K562 (cell line): ENCODE data around the gene STPG4. TPM values are rescaled to one million over a fixed set of nuclear protein-coding genes. Genes with fewer than 3 reads are reported as not detected.

Source experiments
- ATAC-seq: fragments of 200-7000 bp; cut with Tn5 transposase; 3 replicates; pipeline ENCODE4 v1.9.1; 2020; ENCODE audit warnings: moderate library complexity
- BruUV-seq: library from RNA; stranded (reverse); fragments of 400-500 nt; replicated peaks from 2 replicates; lab custom pipeline; 2021; lab: Mats Ljungman, UMichigan
- CTCF ChIA-PET: fragments of 300-600 bp; formaldehyde crosslinking; extraction: SDS; loops from one replicate; lab custom pipeline; 2021; ENCODE audit warnings: low intra/inter-chr PET ratio; lab: Yijun Ruan, JAX
- POLR2A ChIA-PET: fragments of 300-600, 350-650 bp; sonication (Branson Sonifier 250); formaldehyde crosslinking; extraction: SDS; loops from one replicate; lab custom pipeline; 2021; ENCODE audit warnings: antibody characterized with exemption, inconsistent platforms; lab: Yijun Ruan, JAX
- DNase-seq, 4 experiments: peaks; one replicate each; pipeline versions ENCODE4 v3.0.0 to v3.0.0-alpha.2; 2011 to 2018; ENCODE audit warnings: low spot score in 3 of 4, mixed read lengths in 3 of 4; ENCODE audit errors: extremely low read depth in 1 of 4
- FAIRE-seq: peaks from 2 replicates; lab custom pipeline; 2011; peaks lifted over from hg19 to GRCh38; lab: Jason Lieb, UNC
- H2AFZ ChIP-seq: 2 replicates; pipeline ENCODE4 v1.6.0; 2011; ENCODE audit warnings: low read depth, low read length, control low read depth, inconsistent platforms
- H3K27ac ChIP-seq: fragments of 200-600 bp; 3 replicates; pipeline ENCODE4 v1.8.0; 2011; ENCODE audit warnings: low read depth, mild to moderate bottlenecking, control low read depth, inconsistent platforms, low read length, moderate library complexity, mixed read lengths; ENCODE audit errors: extremely low read depth
- H3K27me3 ChIP-seq, 2 experiments: fragments of 300-600 bp in 1 of 2; 2 replicates in 1 of 2; 3 replicates in 1 of 2; pipeline versions ENCODE4 v1.6.0 to v1.8.0; 2011; ENCODE audit warnings: inconsistent platforms in 2 of 2, low read length in 2 of 2, mild to moderate bottlenecking in 1 of 2, mixed read lengths in 1 of 2, moderate library complexity in 1 of 2; ENCODE audit not compliant: control insufficient read depth in 2 of 2, insufficient read depth in 2 of 2
- H3K36me3 ChIP-seq: fragments of 300-600 bp; 3 replicates; pipeline ENCODE4 v1.8.0; 2011; ENCODE audit warnings: mild to moderate bottlenecking, low read length, inconsistent platforms; ENCODE audit not compliant: control insufficient read depth, insufficient read depth
- H3K4me1 ChIP-seq, 2 experiments: fragments of 200-600 bp in 1 of 2; replicated peaks in 1 of 2; 2 replicates in 1 of 2; 3 replicates in 1 of 2; pipeline versions ENCODE4 v1.5.1 to v1.8.0; 2011; ENCODE audit warnings: inconsistent platforms in 2 of 2, low read length in 2 of 2, mild to moderate bottlenecking in 1 of 2, mixed read lengths in 1 of 2, moderate library complexity in 1 of 2; ENCODE audit not compliant: control insufficient read depth in 2 of 2, insufficient read depth in 2 of 2
- H3K4me2 ChIP-seq: 2 replicates; pipeline ENCODE4 v1.6.1; 2011; ENCODE audit warnings: low read length, control low read depth, inconsistent platforms, mixed read lengths; ENCODE audit not compliant: insufficient read depth
- H3K4me3 ChIP-seq: fragments of 200-600 bp; sonication (generic), shearing (Covaris generic); 2 replicates; pipeline ENCODE4 v1.5.1; 2016; ENCODE audit warnings: control low read depth, inconsistent platforms
- H3K79me2 ChIP-seq: fragments of 200-600 bp; 3 replicates; pipeline ENCODE4 v1.8.0; 2011; ENCODE audit warnings: low read length, inconsistent platforms; ENCODE audit not compliant: control insufficient read depth, insufficient read depth
- H3K9ac ChIP-seq, 2 experiments: 2 replicates each; pipeline versions ENCODE4 v1.6.0 to v1.6.1; 2011; ENCODE audit warnings: low read depth in 2 of 2, low read length in 2 of 2, control low read depth in 1 of 2, inconsistent platforms in 1 of 2, mild to moderate bottlenecking in 1 of 2, mixed read lengths in 1 of 2; ENCODE audit not compliant: insufficient read depth in 1 of 2
- H3K9me1 ChIP-seq: one replicate; pipeline ENCODE4 v1.6.0; 2011; ENCODE audit warnings: inconsistent platforms, mild to moderate bottlenecking, low read length, moderate library complexity; ENCODE audit not compliant: control insufficient read depth, insufficient read depth
- H3K9me3 ChIP-seq: replicated peaks from 2 replicates; pipeline ENCODE4 v1.5.1; 2011; ENCODE audit warnings: low read depth, low read length, inconsistent platforms; ENCODE audit not compliant: control insufficient read depth, insufficient read depth
- H4K20me1 ChIP-seq: replicated peaks from 2 replicates; pipeline ENCODE4 v1.6.1; 2011; ENCODE audit warnings: low read length, inconsistent platforms, mixed read lengths; ENCODE audit not compliant: control insufficient read depth, insufficient read depth
- MECOM ChIP-seq: fragments of 250-450 bp; sonication (Bioruptor Pico); IDR thresholded peaks from 2 replicates; pipeline ENCODE4 v1.8.0; 2022; ENCODE audit warnings: inconsistent platforms
- NFIC ChIP-seq: fragments of 450-650 bp; IDR thresholded peaks from 2 replicates; pipeline ENCODE4 v1.6.1; 2017; ENCODE audit warnings: mild to moderate bottlenecking, inconsistent platforms
- SRSF3 ChIP-seq: fragments of 200-400 bp; formaldehyde crosslinking; IDR thresholded peaks from 2 replicates; pipeline ENCODE4 v1.6.1; 2016; ENCODE audit warnings: mild to moderate bottlenecking, low read length, moderate library complexity; ENCODE audit not compliant: insufficient read depth
- WGBS: fragments of 100-300 bp; shearing (Covaris generic); methylation state at CpG from one replicate; pipeline ENCODE4 v1.1.6; 2016; ENCODE audit warnings: low coverage, mixed read lengths; ENCODE audit not compliant: insufficient coverage; ENCODE audit errors: missing lambda C conversion rate; 5-methylcytosine and 5-hydroxymethylcytosine counted together
- in situ Hi-C: fragments of 300-500 bp; cut with MboI; formaldehyde crosslinking; loops from 4 replicates; pipeline ENCODE4 v1.15.0; 2018; ENCODE audit warnings: inconsistent platforms, mixed read lengths
- intact Hi-C: fragments of 100-400 bp; cut with micrococcal nuclease; formaldehyde crosslinking; loops from 2 replicates; pipeline ENCODE4 v1.14.2; 2022
- polyA plus RNA-seq, 8 experiments: library from polyadenylated mRNA; depleted of rRNA in 4 of 8; stranded (reverse) in 5 of 8; unstranded in 3 of 8; fragments of >200 nt; fragmentation: Nextera tagmentation in 2 of 8; fragmentation: Illumina TruSeq in 1 of 8; extraction: Ambion mirVana in 2 of 8; extraction: Trizol in 1 of 8; gene quantifications; 2 replicates each; pipeline versions ENCODE4 v1.2.1 to v1.2.3, GENCODE V29; 2011 to 2014; ENCODE audit warnings: inconsistent platforms in 1 of 8, missing spikeins in 1 of 8
- total RNA-seq, 7 experiments: library from RNA; depleted of rRNA in 6 of 7; stranded (reverse); fragments of >200 nt in 6 of 7; fragmentation: Illumina TruSeq in 2 of 7; extraction: Trizol in 2 of 7; gene quantifications; 2 replicates each; pipeline versions ENCODE4 v1.2.1 to v1.2.3, GENCODE V29; 2011 to 2021; ENCODE audit warnings: low replicate concordance in 1 of 7
- TF ChIP-seq, protein P1 (sequence below): fragments of 450-650 bp; IDR thresholded peaks from 2 replicates; pipeline ENCODE4 v1.6.1; 2016; ENCODE audit warnings: low read depth
- TF ChIP-seq, protein P2 (sequence below): fragments of 250-450 bp; sonication (Bioruptor Pico); IDR thresholded peaks from 2 replicates; pipeline ENCODE4 v1.8.0; 2021; ENCODE audit warnings: moderate library complexity, mild to moderate bottlenecking, inconsistent platforms
- TF ChIP-seq, protein P3 (sequence below), 2 experiments: fragments of 450-650 bp in 1 of 2; sonication (generic) in 1 of 2; formaldehyde crosslinking; conservative IDR thresholded peaks; 2 replicates each; pipeline versions ENCODE4 v1.4.0 to v1.8.1; 2020 to 2022; ENCODE audit warnings: mild to moderate bottlenecking in 1 of 2, missing genetic modification reagents in 1 of 2
- TF ChIP-seq, protein P4 (sequence below): sonication (generic); formaldehyde crosslinking; IDR thresholded peaks from 2 replicates; pipeline ENCODE4 v1.8.1; 2023; ENCODE audit warnings: mild to moderate bottlenecking, missing genetic modification reagents
- TF ChIP-seq, protein P5 (sequence below): IDR thresholded peaks from 2 replicates; pipeline ENCODE4 v1.6.1; 2014; ENCODE audit warnings: antibody characterized with exemption

Gene STPG4
- total and polyA plus RNA-seq, 9 of the 15 experiments (the other 6 are each of a cell fraction or from before 2014, with no cell fraction given), result 0.10 to 0.68 (median 0.22) TPM; not detected in 6

DNA sequence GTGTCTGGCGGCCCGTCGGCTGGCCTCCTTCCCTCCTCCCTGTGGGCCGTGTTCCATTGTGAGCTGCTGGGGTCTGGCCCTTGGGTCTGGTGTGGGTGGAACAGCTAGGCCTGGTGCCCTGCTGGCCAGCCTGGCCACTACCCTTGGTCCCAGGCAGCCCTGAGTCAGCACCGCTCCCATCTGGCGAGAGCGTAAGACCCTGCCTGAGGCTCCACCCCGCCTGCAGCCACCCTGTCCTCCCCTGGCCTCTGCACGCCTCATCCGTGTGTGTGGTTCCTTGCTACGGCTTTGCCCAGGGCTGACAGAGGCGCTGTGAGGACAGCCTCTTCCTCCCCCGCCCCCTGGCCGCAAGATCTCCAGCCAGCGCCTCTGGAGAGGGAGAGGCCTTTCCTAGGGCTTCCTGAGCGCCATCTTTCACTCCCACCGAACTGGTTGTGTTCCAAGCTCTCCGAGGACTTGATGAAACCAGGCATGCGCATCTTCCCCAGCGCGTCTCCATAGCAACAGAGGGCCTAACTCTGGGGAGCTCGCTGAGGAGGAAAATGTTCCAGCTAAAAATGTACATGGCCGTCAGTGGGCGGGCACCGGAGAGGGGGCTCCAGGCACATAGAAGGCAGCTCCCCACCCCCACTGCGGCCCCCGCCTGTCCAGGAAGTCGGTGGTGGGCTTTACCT, 83.0 kb downstream of the STPG4 start:
- Histone ChIP-seq H3K9ac (no peak overlapping the region; a peak in 1 of 4 replicates), H3K36me3 (no peaks in the 10 kb centered on the region), H3K79me2 (no peaks in the 10 kb centered on the region), H2AFZ (no peak overlapping the region), H3K4me1 (peaks cover 0 to 11% of the 10 kb centered on the region in 2 experiments; a peak in 3 of 5 replicates), H3K27ac (no peak overlapping the region), H4K20me1 (peaks cover 12% of the 10 kb centered on the region; the same call in 1 of the 2 replicates), H3K9me1 (no peaks in the 10 kb centered on the region), H3K4me3 (no peak overlapping the region), H3K4me2 (no peak overlapping the region), H3K9me3 (no peaks in the 10 kb centered on the region), H3K27me3 (no peaks in the 10 kb centered on the region)
- in situ Hi-C loops (no loop called here), intact Hi-C loops (no loop called here)
- WGBS, result 80% methylated on average over 20 of the region's 28 CpGs
- POLR2A ChIA-PET, result interaction anchor here (0.6 to 1.3 kb wide), 4 partner anchors 14 to 521 kb away, joined by 3 to 4 read pairs (median 3); no protein-coding TSS in a partner anchor
- BruUV-seq, result no TSS peak
- ATAC-seq (no peak), DNase-seq (no peak), FAIRE-seq (no peak)
- CTCF ChIA-PET, result no interaction called here
- TF ChIP-seq, protein P1, sequence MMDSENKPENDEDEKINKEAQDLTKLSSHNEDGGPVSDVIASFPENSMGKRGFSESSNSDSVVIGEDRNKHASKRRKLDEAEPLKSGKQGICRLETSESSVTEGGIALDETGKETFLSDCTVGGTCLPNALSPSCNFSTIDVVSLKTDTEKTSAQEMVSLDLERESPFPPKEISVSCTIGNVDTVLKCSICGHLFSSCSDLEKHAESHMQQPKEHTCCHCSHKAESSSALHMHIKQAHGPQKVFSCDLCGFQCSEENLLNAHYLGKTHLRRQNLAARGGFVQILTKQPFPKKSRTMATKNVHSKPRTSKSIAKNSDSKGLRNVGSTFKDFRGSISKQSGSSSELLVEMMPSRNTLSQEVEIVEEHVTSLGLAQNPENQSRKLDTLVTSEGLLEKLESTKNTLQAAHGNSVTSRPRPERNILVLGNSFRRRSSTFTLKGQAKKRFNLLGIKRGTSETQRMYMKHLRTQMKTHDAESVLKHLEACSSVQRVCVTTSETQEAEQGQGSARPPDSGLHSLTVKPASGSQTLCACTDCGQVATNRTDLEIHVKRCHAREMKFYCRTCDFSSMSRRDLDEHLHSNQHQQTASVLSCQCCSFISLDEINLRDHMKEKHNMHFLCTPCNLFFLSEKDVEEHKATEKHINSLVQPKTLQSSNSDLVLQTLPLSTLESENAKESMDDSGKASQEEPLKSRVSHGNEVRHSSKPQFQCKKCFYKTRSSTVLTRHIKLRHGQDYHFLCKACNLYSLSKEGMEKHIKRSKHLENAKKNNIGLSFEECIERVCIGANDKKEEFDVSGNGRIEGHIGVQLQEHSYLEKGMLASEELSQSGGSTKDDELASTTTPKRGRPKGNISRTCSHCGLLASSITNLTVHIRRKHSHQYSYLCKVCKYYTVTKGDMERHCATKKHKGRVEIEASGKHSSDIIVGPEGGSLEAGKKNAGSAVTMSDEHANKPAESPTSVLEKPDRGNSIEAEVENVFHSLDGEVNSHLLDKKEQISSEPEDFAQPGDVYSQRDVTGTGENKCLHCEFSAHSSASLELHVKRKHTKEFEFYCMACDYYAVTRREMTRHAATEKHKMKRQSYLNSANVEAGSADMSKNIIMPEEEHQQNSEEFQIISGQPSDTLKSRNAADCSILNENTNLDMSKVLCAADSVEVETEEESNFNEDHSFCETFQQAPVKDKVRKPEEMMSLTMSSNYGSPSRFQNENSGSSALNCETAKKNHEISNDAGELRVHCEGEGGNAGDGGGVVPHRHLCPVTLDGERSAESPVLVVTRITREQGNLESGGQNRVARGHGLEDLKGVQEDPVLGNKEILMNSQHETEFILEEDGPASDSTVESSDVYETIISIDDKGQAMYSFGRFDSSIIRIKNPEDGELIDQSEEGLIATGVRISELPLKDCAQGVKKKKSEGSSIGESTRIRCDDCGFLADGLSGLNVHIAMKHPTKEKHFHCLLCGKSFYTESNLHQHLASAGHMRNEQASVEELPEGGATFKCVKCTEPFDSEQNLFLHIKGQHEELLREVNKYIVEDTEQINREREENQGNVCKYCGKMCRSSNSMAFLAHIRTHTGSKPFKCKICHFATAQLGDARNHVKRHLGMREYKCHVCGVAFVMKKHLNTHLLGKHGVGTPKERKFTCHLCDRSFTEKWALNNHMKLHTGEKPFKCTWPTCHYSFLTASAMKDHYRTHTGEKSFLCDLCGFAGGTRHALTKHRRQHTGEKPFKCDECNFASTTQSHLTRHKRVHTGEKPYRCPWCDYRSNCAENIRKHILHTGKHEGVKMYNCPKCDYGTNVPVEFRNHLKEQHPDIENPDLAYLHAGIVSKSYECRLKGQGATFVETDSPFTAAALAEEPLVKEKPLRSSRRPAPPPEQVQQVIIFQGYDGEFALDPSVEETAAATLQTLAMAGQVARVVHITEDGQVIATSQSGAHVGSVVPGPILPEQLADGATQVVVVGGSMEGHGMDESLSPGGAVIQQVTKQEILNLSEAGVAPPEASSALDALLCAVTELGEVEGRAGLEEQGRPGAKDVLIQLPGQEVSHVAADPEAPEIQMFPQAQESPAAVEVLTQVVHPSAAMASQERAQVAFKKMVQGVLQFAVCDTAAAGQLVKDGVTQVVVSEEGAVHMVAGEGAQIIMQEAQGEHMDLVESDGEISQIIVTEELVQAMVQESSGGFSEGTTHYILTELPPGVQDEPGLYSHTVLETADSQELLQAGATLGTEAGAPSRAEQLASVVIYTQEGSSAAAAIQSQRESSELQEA, result no peak
- TF ChIP-seq, protein P2, sequence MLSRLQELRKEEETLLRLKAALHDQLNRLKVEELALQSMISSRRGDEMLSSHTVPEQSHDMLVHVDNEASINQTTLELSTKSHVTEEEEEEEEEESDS (CRISPR knock-in tag), result no peak
- TF ChIP-seq SRSF3 (no peak), MECOM (CRISPR knock-in tag) (no peak), NFIC (no peak)
- TF ChIP-seq, protein P3, sequence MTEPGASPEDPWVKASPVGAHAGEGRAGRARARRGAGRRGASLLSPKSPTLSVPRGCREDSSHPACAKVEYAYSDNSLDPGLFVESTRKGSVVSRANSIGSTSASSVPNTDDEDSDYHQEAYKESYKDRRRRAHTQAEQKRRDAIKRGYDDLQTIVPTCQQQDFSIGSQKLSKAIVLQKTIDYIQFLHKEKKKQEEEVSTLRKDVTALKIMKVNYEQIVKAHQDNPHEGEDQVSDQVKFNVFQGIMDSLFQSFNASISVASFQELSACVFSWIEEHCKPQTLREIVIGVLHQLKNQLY (CRISPR knock-in tag; conservative IDR thresholded peaks at IDR 0.05), result no peak
- TF ChIP-seq, protein P4, sequence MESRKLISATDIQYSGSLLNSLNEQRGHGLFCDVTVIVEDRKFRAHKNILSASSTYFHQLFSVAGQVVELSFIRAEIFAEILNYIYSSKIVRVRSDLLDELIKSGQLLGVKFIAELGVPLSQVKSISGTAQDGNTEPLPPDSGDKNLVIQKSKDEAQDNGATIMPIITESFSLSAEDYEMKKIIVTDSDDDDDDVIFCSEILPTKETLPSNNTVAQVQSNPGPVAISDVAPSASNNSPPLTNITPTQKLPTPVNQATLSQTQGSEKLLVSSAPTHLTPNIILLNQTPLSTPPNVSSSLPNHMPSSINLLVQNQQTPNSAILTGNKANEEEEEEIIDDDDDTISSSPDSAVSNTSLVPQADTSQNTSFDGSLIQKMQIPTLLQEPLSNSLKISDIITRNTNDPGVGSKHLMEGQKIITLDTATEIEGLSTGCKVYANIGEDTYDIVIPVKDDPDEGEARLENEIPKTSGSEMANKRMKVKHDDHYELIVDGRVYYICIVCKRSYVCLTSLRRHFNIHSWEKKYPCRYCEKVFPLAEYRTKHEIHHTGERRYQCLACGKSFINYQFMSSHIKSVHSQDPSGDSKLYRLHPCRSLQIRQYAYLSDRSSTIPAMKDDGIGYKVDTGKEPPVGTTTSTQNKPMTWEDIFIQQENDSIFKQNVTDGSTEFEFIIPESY (CRISPR knock-in tag), result peak; percentile 92
- TF ChIP-seq, protein P5, sequence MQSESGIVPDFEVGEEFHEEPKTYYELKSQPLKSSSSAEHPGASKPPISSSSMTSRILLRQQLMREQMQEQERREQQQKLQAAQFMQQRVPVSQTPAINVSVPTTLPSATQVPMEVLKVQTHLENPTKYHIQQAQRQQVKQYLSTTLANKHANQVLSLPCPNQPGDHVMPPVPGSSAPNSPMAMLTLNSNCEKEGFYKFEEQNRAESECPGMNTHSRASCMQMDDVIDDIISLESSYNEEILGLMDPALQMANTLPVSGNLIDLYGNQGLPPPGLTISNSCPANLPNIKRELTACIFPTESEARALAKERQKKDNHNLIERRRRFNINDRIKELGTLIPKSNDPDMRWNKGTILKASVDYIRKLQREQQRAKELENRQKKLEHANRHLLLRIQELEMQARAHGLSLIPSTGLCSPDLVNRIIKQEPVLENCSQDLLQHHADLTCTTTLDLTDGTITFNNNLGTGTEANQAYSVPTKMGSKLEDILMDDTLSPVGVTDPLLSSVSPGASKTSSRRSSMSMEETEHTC, result no peak
